Measurements from ENCODE around the gene KCTD15.

KCTD15 gene

DNA sequence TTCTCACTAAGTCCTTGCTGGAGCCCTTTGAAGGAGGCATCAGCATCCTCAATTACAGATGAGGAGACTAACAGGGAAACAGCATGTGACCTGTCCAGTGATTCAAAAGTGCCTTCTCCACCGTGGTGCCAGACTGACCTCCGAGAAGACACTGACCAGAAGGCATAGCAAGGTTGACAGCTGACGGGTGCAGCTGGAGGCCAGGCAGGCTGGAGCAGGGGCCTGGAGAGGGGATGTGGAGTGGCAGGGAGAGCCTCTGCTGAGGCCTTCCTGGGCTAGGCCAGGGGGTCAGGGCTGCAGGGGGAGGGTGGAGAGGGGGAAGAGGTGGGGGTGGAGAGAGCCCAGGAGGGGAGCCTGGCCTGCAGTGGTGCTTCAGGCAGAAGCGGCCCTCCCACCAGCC lies 66.3 kb downstream of the KCTD15 start:
- no peak for DNase-seq

GRCh38 chr19:33863436-33863835 lies 66.8 kb downstream of the KCTD15 start:
- no peak for DNase-seq

DNA sequence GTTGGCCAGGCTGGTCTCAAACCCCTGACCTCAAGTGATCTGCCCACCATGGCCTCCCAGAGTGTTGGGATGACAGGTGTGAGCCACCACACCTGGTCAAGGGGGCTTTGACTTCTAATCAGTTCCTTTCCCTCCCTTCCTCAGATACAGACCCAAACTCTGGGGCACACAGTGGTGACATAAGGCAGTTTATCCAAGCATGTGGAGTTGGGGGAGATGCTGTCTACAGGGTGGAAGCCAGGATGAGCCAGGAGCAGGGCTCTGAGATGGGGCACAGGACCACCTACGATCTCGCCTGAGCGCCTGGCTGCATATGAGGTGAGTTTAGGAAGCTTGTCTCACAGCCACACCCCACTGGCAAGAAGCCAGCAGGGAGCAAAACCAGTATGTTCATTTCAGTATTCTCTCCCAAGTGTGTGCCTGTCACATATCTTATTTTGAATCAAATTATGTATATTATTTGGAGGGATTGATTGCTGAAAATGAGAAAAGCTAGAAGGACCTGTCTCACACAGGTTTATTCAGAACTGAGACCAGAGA lies 67.7 kb downstream of the KCTD15 start:
- DNase-seq = no peak

DNA sequence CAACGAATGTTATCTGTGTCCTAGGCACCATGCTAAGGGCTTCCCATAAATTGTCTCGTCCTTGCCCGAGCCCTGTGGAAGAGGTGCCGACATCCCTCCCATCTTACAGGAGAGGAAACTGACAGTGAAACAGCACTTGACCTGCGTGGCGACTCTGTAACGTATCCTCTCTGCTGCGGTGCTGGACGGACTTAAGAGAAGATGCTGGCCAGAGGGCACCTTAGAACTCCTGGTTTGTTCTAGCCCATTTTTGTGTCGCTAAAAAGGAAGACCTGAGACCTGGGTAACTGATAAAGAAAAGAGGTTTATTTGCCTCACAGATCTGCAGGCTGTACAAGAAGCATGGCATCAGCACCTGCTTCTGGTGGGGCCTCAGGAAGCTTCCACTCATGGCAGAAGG lies 68.6 kb downstream of the KCTD15 start:
- no peak for DNase-seq
